ENCODE data around the gene SCAANT1.

The SCAANT1 gene

GRCh38 chr3:63878394-63879060 is 33.7 kb downstream of the SCAANT1 start:
- Histone ChIP-seq H3K9me3 (ENCODE audit: control insufficient read depth in 2 of 2, low read length in 2 of 2) (no peaks in the 10 kb centered on the region), H3K9ac (ENCODE audit: low read depth in 1 of 2, low read length in 2 of 2) (no peak overlapping the region), H3K4me1 (ENCODE audit: control insufficient read depth in 2 of 2, insufficient read depth in 2 of 2, low read length in 2 of 2) (peaks cover 0 to 18% of the 10 kb centered on the region in 2 donors), H3K36me3 (ENCODE audit: control insufficient read depth in 2 of 2, insufficient read depth in 2 of 2, low read length in 2 of 2) (no peaks in the 10 kb centered on the region), H3K4me3 (ENCODE audit: low read length in 2 of 2) (no peak overlapping the region), H3K27ac (ENCODE audit: low read depth in 2 of 2, low read length in 2 of 2) (no peak overlapping the region), H3K27me3 (ENCODE audit: control insufficient read depth in 2 of 2, insufficient read depth in 2 of 2, low read length in 2 of 2) (no peaks in the 10 kb centered on the region)

GRCh38 chr3:63877737-63878393 is 34.3 kb downstream of the SCAANT1 start:
- H3K4me1 ChIP-seq (ENCODE audit: control insufficient read depth in 2 of 2, insufficient read depth in 2 of 2, low read length in 2 of 2): peaks cover 0 to 18% of the 10 kb centered on the region in 2 donors
- H3K4me3 ChIP-seq (ENCODE audit: low read length in 2 of 2): no peak overlapping the region
- no peaks in the 10 kb centered on the region for H3K9me3 ChIP-seq (ENCODE audit: control insufficient read depth in 2 of 2, low read length in 2 of 2)
- H3K36me3 ChIP-seq (ENCODE audit: control insufficient read depth in 2 of 2, insufficient read depth in 2 of 2, low read length in 2 of 2): no peaks in the 10 kb centered on the region
- no peaks in the 10 kb centered on the region for H3K27me3 ChIP-seq (ENCODE audit: control insufficient read depth in 2 of 2, insufficient read depth in 2 of 2, low read length in 2 of 2)
- no peak overlapping the region for H3K9ac ChIP-seq (ENCODE audit: low read depth in 1 of 2, low read length in 2 of 2)
- H3K27ac ChIP-seq (ENCODE audit: low read depth in 2 of 2, low read length in 2 of 2): no peak overlapping the region

- no peaks in the 10 kb centered on the region for H3K9me3 ChIP-seq (ENCODE audit: control insufficient read depth in 2 of 2, low read length in 2 of 2)
- H3K27ac ChIP-seq (ENCODE audit: low read depth in 2 of 2, low read length in 2 of 2): no peak overlapping the region
- H3K36me3 ChIP-seq (ENCODE audit: control insufficient read depth in 2 of 2, insufficient read depth in 2 of 2, low read length in 2 of 2): no peaks in the 10 kb centered on the region
- H3K4me3 ChIP-seq (ENCODE audit: low read length in 2 of 2): no peak overlapping the region
- H3K27me3 ChIP-seq (ENCODE audit: control insufficient read depth in 2 of 2, insufficient read depth in 2 of 2, low read length in 2 of 2): no peaks in the 10 kb centered on the region
- H3K9ac ChIP-seq (ENCODE audit: low read depth in 1 of 2, low read length in 2 of 2): no peak overlapping the region
- peaks cover 0 to 18% of the 10 kb centered on the region in 2 donors for H3K4me1 ChIP-seq (ENCODE audit: control insufficient read depth in 2 of 2, insufficient read depth in 2 of 2, low read length in 2 of 2)
These were observed 35.9 kb downstream of the SCAANT1 start for GRCh38 chr3:63876260-63876659.

- Histone ChIP-seq H3K4me1 (ENCODE audit: control insufficient read depth in 2 of 2, insufficient read depth in 2 of 2, low read length in 2 of 2) (peaks cover 0 to 13% of the 10 kb centered on the region in 2 donors), H3K27ac (ENCODE audit: low read depth in 2 of 2, low read length in 2 of 2) (no peak overlapping the region), H3K4me3 (ENCODE audit: low read length in 2 of 2) (no peak overlapping the region), H3K27me3 (ENCODE audit: control insufficient read depth in 2 of 2, insufficient read depth in 2 of 2, low read length in 2 of 2) (no peaks in the 10 kb centered on the region), H3K9me3 (ENCODE audit: control insufficient read depth in 2 of 2, low read length in 2 of 2) (no peaks in the 10 kb centered on the region), H3K36me3 (ENCODE audit: control insufficient read depth in 2 of 2, insufficient read depth in 2 of 2, low read length in 2 of 2) (no peaks in the 10 kb centered on the region), H3K9ac (ENCODE audit: low read depth in 1 of 2, low read length in 2 of 2) (no peak overlapping the region)
These were observed 36.7 kb downstream of the SCAANT1 start for GRCh38 chr3:63875510-63875909.

GRCh38 chr3:63874769-63875168 is 37.4 kb downstream of the SCAANT1 start:
- Histone ChIP-seq H3K27ac (ENCODE audit: low read depth in 2 of 2, low read length in 2 of 2) (no peak overlapping the region), H3K4me1 (ENCODE audit: control insufficient read depth in 2 of 2, insufficient read depth in 2 of 2, low read length in 2 of 2) (peaks cover 0 to 8% of the 10 kb centered on the region in 2 donors), H3K9me3 (ENCODE audit: control insufficient read depth in 2 of 2, low read length in 2 of 2) (no peaks in the 10 kb centered on the region), H3K4me3 (ENCODE audit: low read length in 2 of 2) (no peak overlapping the region), H3K36me3 (ENCODE audit: control insufficient read depth in 2 of 2, insufficient read depth in 2 of 2, low read length in 2 of 2) (no peaks in the 10 kb centered on the region), H3K9ac (ENCODE audit: low read depth in 1 of 2, low read length in 2 of 2) (no peak overlapping the region), H3K27me3 (ENCODE audit: control insufficient read depth in 2 of 2, insufficient read depth in 2 of 2, low read length in 2 of 2) (no peaks in the 10 kb centered on the region)

GRCh38 chr3:63872135-63872924 is 39.9 kb downstream of the SCAANT1 start:
- H3K9me3 ChIP-seq (ENCODE audit: control insufficient read depth in 2 of 2, low read length in 2 of 2): no peaks in the 10 kb centered on the region
- no peak overlapping the region for H3K4me3 ChIP-seq (ENCODE audit: low read length in 2 of 2)
- no peaks in the 10 kb centered on the region for H3K36me3 ChIP-seq (ENCODE audit: control insufficient read depth in 2 of 2, insufficient read depth in 2 of 2, low read length in 2 of 2)
- H3K27me3 ChIP-seq (ENCODE audit: control insufficient read depth in 2 of 2, insufficient read depth in 2 of 2, low read length in 2 of 2): no peaks in the 10 kb centered on the region
- no peak overlapping the region for H3K9ac ChIP-seq (ENCODE audit: low read depth in 1 of 2, low read length in 2 of 2)
- H3K4me1 ChIP-seq (ENCODE audit: control insufficient read depth in 2 of 2, insufficient read depth in 2 of 2, low read length in 2 of 2): peaks cover 0 to 5% of the 10 kb centered on the region in 2 donors
- no peak overlapping the region for H3K27ac ChIP-seq (ENCODE audit: low read depth in 2 of 2, low read length in 2 of 2)

GRCh38 chr3:63870615-63871005 is 41.6 kb downstream of the SCAANT1 start:
- H3K27me3 ChIP-seq (ENCODE audit: control insufficient read depth in 2 of 2, insufficient read depth in 2 of 2, low read length in 2 of 2): no peaks in the 10 kb centered on the region
- H3K9me3 ChIP-seq (ENCODE audit: control insufficient read depth in 2 of 2, low read length in 2 of 2): no peaks in the 10 kb centered on the region
- H3K36me3 ChIP-seq (ENCODE audit: control insufficient read depth in 2 of 2, insufficient read depth in 2 of 2, low read length in 2 of 2): no peaks in the 10 kb centered on the region
- no peak overlapping the region for H3K4me3 ChIP-seq (ENCODE audit: low read length in 2 of 2)
- no peak overlapping the region for H3K9ac ChIP-seq (ENCODE audit: low read depth in 1 of 2, low read length in 2 of 2)
- H3K4me1 ChIP-seq (ENCODE audit: control insufficient read depth in 2 of 2, insufficient read depth in 2 of 2, low read length in 2 of 2): peaks cover 0 to 2% of the 10 kb centered on the region in 2 donors
- H3K27ac ChIP-seq (ENCODE audit: low read depth in 2 of 2, low read length in 2 of 2): no peak overlapping the region

GRCh38 chr3:63869940-63870614 is 42.1 kb downstream of the SCAANT1 start:
- H3K27me3 ChIP-seq (ENCODE audit: control insufficient read depth in 2 of 2, insufficient read depth in 2 of 2, low read length in 2 of 2): no peaks in the 10 kb centered on the region
- no peaks in the 10 kb centered on the region for H3K36me3 ChIP-seq (ENCODE audit: control insufficient read depth in 2 of 2, insufficient read depth in 2 of 2, low read length in 2 of 2)
- H3K9ac ChIP-seq (ENCODE audit: low read depth in 1 of 2, low read length in 2 of 2): no peak overlapping the region
- H3K4me1 ChIP-seq (ENCODE audit: control insufficient read depth in 2 of 2, insufficient read depth in 2 of 2, low read length in 2 of 2): peaks cover 0 to 3% of the 10 kb centered on the region in 2 donors
- no peak overlapping the region for H3K27ac ChIP-seq (ENCODE audit: low read depth in 2 of 2, low read length in 2 of 2)
- no peak overlapping the region for H3K4me3 ChIP-seq (ENCODE audit: low read length in 2 of 2)
- H3K9me3 ChIP-seq (ENCODE audit: control insufficient read depth in 2 of 2, low read length in 2 of 2): no peaks in the 10 kb centered on the region

- Histone ChIP-seq H3K36me3 (ENCODE audit: control insufficient read depth in 2 of 2, insufficient read depth in 2 of 2, low read length in 2 of 2) (no peaks in the 10 kb centered on the region), H3K4me3 (ENCODE audit: low read length in 2 of 2) (no peak overlapping the region), H3K4me1 (ENCODE audit: control insufficient read depth in 2 of 2, insufficient read depth in 2 of 2, low read length in 2 of 2) (peaks cover 5 to 11% of the 10 kb centered on the region in 2 donors), H3K9me3 (ENCODE audit: control insufficient read depth in 2 of 2, low read length in 2 of 2) (no peaks in the 10 kb centered on the region), H3K27me3 (ENCODE audit: control insufficient read depth in 2 of 2, insufficient read depth in 2 of 2, low read length in 2 of 2) (no peaks in the 10 kb centered on the region), H3K27ac (ENCODE audit: low read depth in 2 of 2, low read length in 2 of 2) (no peak overlapping the region), H3K9ac (ENCODE audit: low read depth in 1 of 2, low read length in 2 of 2) (no peak overlapping the region)
These were observed 45.0 kb downstream of the SCAANT1 start for GRCh38 chr3:63867225-63867624.

- Histone ChIP-seq H3K27me3 (ENCODE audit: control insufficient read depth in 2 of 2, insufficient read depth in 2 of 2, low read length in 2 of 2) (no peaks in the 10 kb centered on the region), H3K4me1 (ENCODE audit: control insufficient read depth in 2 of 2, insufficient read depth in 2 of 2, low read length in 2 of 2) (peaks cover 7 to 11% of the 10 kb centered on the region in 2 donors), H3K4me3 (ENCODE audit: low read length in 2 of 2) (peak overlapping the region; percentile 66 to 78), H3K36me3 (ENCODE audit: control insufficient read depth in 2 of 2, insufficient read depth in 2 of 2, low read length in 2 of 2) (no peaks in the 10 kb centered on the region), H3K9me3 (ENCODE audit: control insufficient read depth in 2 of 2, low read length in 2 of 2) (no peaks in the 10 kb centered on the region), H3K9ac (ENCODE audit: low read depth in 1 of 2, low read length in 2 of 2) (peak overlapping the region in 1 of 2 donors; percentile 82), H3K27ac (ENCODE audit: low read depth in 2 of 2, low read length in 2 of 2) (peak overlapping the region; percentile 84)
These were observed 47.2 kb downstream of the SCAANT1 start for GRCh38 chr3:63864965-63865327.
